ENCODE results near the gene HCN3. TPM values are rescaled to one million over a fixed set of nuclear protein-coding genes. Genes with fewer than 3 reads are reported as not detected.
A peak's percentile ranks its signal among the peaks of the same experiment; 100 is the strongest.
"Not testable (repeated sequence)": the region's sequence is repeated elsewhere in the genome, so short reads cannot be mapped to it uniquely, and the experiment has no call there.

Gene HCN3
- total RNA-seq, 1 experiment from 2014 or later: 0.36 TPM

DNA sequence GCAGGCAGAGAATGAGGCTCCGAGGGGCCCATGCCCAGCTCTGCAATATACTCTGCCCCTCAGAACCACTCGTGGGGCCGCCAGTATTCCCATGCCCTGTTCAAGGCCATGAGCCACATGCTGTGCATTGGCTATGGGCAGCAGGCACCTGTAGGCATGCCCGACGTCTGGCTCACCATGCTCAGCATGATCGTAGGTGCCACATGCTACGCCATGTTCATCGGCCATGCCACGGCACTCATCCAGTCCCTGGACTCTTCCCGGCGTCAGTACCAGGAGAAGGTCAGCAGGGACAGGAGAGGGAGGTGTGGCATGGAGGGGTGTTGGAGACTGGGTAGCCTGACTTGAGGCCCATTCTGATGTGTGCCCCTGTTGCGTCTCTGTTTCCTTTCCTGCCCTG is 7.2 kb downstream of the HCN3 start:
- no peak for DNase-seq (ENCODE audit: low read depth)

GRCh38 chr1:155285063-155285462 is 7.8 kb downstream of the HCN3 start:
- DNase-seq (ENCODE audit: low read depth): no peak

DNA sequence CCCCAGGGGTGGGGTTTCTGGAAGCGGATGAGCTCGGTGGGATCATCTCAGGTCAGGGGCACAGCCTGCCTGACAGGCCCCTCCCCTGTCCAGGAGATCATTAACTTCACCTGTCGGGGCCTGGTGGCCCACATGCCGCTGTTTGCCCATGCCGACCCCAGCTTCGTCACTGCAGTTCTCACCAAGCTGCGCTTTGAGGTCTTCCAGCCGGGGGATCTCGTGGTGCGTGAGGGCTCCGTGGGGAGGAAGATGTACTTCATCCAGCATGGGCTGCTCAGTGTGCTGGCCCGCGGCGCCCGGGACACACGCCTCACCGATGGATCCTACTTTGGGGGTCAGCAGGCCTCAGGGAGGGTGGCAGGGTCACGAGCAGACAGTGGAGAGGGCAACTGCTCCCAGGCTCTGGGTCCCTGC is 8.4 kb downstream of the HCN3 start:
- no peak for DNase-seq (ENCODE audit: low read depth)

DNA sequence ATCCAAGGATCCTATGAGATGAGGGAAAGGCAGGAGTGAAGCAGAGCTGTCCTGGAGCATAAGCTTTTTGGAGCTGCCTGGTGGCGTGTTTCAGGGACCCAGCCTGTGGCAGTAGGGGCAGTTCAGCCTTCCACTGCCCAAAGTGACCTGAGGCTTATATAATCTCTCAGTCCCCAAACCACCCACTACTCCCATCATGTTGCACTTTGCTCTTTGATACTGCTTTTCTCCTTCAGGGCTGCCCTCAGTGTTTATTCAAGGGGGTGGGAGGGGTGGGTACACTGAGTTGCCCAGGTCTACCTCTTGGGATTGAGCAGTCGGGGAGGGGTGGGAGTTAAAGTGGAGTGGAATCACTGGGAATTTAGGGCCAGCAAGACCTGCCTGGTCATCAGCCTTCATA is 9.3 kb downstream of the HCN3 start:
- DNase-seq (ENCODE audit: low read depth): no peak

- no peak for DNase-seq (ENCODE audit: low read depth)
Observed at GRCh38 chr1:155287987-155288543, 10.8 kb downstream of the HCN3 start.

GRCh38 chr1:155291006-155291405 is 13.7 kb downstream of the HCN3 start:
- not testable (repeated sequence) for DNase-seq (ENCODE audit: low read depth)

GRCh38 chr1:155293086-155293749 is 16.0 kb downstream of the HCN3 start:
- DNase-seq (ENCODE audit: low read depth): no peak

DNA sequence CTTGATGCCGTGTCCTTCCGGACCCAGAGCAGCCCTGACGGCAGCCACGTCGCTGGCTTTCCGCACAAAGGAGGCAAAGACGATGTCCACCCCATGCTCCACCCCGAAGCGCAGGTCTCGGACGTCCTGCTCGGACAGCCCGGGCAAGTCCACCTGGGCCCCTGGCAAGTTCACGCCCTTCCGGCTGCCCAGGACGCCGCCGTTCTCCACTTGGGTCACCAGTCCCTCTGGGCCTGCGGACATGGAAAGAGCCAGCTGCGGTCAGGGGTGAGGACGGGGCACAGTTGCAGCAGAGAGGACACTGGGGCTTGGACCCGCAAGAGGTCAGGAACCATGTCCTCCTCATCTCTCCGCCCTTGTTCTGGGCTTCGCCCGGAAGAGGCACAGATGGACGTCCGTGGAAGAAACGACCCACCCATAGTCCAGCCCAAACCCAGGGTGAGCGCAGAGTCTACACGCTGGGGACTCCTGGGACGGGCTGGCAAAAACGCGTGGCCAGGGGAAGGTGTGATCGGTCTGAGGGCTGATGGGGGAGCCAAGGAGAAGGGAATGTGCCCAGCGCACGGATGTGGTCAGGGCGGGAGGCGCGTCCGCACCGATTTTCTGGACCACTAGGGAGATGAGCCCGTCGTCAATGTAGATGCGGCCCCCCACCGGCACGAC is 17.4 kb downstream of the HCN3 start:
- no peak for DNase-seq (ENCODE audit: low read depth)

DNA sequence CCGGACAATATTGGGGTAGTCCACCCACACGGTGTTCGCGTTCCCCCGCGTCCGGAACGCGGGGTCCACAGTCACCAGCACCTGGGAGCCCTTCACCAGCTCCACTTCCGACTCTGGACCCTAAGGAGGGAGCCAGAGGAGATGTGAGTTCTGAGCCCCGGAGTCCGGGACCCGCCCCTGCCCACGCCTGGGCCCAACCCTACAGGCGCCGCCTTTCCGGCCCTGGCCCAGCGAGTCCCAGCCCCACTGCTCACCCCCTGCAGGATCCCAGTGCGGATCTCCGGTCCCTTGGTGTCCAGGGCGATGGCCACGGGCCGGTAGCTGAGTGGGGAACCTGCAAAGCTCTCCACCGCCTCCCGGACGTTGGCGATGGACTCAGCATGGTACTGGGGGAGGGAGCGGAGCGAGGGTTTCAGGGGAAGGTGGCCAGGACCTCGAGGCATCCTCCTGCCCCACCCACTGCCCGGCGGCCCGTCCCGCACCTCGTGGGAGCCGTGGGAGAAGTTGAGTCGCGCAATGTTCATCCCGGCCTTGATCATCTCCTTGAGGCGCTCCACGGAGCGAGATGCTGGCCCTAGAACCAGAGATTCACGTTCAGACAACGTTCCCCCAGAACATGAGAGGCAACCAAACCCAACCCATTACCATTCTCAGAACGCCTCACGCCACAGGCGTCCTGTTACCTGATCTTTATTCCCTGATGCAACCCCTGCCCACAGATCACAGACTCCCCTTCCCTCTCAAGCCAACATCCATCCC is 18.1 kb downstream of the HCN3 start:
- no peak for DNase-seq (ENCODE audit: low read depth)

- DNase-seq (ENCODE audit: low read depth): no peak
Observed at GRCh38 chr1:155295942-155296267, 18.6 kb downstream of the HCN3 start.

DNA sequence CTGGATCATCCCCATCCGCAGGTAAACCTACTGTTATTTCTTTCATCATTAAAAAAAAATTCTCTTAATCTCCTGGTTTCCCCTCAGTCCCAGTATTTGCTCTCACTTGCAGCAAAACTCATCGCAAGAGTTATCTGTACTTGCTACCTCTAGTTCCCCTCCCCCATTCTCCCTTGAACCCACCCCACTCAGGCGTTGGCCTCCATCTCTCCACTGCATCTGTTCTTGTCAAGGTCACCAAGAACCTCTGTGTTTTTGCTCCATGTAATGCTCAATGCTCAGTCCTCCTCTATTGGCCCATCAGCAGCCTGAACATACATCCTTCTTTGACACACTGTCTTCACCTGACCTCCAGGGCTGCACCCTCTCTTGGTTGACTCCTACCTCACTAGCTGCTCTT is 19.4 kb downstream of the HCN3 start:
- DNase-seq (ENCODE audit: low read depth): no peak

- no peak for DNase-seq (ENCODE audit: low read depth)
Observed at GRCh38 chr1:155297384-155297783, 20.1 kb downstream of the HCN3 start.

- DNase-seq (ENCODE audit: low read depth): no peak
Observed at GRCh38 chr1:155300024-155300423, 22.8 kb downstream of the HCN3 start.

DNA sequence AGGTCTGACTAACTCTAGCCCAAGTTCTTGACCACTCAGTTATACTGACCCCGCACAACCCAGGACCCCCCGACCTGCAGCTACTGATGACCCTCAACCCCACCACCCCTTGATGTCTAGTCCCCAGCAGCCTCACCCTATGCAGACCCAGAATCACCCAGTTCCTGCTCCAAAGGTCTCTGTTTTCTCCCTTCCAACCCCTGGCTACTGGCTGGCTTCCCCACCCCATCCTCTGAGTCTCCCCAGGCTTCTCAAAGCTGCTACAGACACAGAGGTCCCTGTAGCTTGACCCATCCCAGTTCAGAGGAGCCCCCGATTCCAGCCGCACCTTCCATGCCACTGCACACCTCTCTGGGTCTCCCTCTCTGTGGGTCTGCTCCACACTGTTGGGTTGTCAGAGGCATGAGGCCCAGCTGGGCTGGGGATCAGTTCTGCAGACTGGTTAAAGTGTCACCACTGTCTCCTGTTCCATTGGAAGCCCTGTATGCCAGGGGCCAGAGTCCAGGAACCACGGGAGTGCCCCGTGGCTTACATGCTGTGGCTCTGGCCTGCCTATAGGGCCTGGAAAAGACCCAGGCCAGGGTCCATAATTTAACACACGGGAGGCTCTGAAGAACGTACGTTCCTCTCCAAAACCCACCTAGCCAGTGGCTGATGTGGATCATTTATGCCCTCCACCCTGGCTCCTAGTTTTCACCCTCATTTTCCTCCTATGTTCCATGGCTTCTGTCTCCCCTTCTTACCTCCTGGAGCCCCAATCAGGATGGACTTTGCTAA is 23.5 kb downstream of the HCN3 start:
- no peak for DNase-seq (ENCODE audit: low read depth)

- DNase-seq (ENCODE audit: low read depth): no peak
Observed at GRCh38 chr1:155301342-155301841, 24.1 kb downstream of the HCN3 start, which contains the start of gene PKLR. TSS of gene PKLR (minus strand) at chr1:155301438. CDS start at chr1:155301395, 43 bp downstream.

DNA sequence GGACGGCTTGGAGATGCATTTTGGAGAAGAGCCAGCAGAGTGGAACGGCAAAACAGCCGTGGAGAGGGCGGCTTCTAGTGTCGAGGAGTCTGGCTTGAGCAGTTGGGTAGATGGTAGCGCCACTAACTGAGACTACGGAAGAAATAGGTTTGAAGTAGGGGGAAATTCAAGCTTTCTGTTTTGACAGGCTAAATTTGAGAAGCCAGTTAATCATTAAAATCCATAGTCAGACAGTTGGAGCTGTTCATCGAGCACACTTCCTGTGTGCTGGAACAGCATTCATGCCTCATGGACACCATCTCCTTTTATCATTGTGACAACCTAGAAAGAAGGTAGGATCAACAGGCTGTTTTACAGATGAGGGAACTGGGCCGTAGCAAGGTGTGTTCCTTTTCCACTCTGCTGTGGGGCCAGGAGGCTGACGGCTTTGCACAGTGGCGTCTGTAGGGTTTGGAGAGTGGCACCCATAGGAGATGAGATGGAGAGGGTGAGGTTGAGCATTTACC is 27.3 kb downstream of the HCN3 start:
- no peak for DNase-seq (ENCODE audit: low read depth)

DNA sequence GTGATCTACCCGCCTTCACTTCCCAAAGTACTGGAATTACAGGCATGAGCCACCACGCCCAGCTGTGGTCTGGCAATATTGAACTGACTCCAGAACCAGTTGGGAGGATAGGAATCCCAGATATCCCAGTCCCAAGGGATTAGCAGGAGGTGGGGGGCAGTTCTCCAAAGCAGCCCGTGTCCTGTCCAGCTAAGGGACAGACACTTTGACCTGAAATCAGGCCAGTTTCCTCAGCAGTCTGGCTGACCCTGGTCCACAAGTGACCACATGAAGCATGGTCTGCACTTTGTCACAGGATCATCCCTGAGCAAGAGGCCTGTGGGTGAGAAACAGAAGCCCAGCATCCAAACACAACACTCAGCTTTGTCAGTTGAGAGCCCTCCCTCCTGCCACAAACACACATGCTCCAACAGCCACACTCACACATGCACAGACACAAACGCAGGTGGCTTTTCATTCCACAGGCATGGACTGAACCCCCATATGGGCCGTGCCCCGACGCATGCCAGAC is 28.7 kb downstream of the HCN3 start:
- peak; percentile 21 for DNase-seq (ENCODE audit: low read depth)

DNA sequence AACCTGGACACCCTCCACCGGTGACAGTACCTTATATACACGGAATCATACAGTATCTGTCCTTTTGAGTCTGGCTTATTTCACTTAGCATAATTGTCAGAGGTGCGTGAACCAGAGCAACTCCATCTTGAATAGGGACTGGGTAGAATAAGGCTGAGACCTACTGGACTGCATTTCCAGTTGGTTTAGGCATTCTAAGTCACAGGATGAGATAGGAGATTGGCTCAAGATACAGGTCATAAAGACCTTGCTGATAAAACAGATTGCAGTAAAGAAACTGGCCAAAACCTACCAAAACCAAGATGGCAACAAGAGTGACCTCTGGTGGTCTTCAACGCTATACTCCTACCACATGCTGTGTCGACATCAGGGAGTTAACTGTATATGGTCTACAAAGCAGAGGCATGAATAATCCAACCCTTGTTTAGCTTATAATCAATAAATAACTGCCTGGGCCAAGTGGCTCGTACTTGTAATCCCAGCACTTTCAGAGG is 30.0 kb downstream of the HCN3 start:
- DNase-seq (ENCODE audit: low read depth): peak; percentile 64

DNA sequence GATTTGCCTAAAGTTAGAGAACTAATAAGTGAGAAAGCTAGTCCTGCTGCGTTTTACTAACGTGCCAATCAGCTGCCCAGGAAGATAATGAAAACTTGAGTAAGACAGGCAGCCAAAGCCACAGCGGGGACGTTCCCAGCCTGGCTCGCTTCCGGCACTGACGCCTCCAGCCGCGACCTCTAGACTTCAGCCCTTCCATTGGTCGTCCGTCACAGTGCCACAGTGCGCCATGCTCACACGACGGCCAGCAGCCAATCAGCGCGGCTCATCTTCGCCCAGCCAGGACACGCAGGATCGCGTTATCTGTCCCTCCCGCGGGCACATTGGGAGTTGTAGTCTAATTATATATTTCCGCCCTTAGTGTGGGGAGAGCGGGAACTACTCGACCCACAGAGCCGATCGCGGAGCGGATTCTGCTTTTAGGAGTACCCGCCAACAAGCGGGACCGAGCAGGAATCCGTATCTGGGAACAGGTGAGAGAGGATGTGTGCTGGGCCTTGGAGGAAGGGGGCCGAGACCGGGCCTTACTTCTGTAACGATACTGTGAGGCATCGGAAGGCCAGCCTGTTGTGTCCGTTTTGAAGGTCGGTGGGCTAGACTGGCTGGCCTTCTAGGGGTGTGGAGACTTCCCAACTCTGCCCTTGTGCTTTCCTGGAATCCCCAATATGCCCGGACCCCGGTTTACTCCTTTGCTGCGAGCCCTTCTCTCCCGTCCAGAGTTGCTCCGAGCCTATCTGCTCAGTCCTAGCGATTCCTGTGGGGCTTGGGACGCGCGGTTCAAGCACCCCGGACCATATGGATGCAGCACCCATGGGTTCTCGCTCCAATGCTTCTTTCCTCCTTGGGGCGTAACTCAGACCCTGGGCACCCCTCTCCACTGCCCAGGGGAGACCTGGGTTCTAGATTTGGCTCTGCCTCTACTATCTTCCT is 31.5 kb downstream of the HCN3 start, which contains the start of gene FDPS:
TSS of gene FDPS (plus strand) at position 374 of the 930 bp plus-strand sequence. CDS start 924 bp downstream, outside the sequence.
- DNase-seq (ENCODE audit: low read depth): peak; percentile 99

Measured in RPMI7951 (cell line).